ENCODE results near the gene KIF18B. TPM values are rescaled to one million over a fixed set of nuclear protein-coding genes. Genes with fewer than 3 reads are reported as not detected.

The KIF18B gene
- total RNA-seq, 4 donors from 2014 or later = 0.30 to 0.66 TPM; not detected in 2

- Histone ChIP-seq H3K27ac (no peak overlapping the region), H3K36me3 (peaks cover 0 to under 1% (median 0%) of the 10 kb centered on the region in 3 donors), H3K27me3 (no peaks in the 10 kb centered on the region), H3K9me3 (no peaks in the 10 kb centered on the region), H3K4me3 (no peak overlapping the region), H3K4me1 (peaks cover 0 to 38% (median 26%) of the 10 kb centered on the region in 4 donors)
- TF ChIP-seq POLR2A (IDR thresholded peaks at IDR 0.05) = no peak
- no peak for TF ChIP-seq EP300 (IDR thresholded peaks at IDR 0.05)
- TF ChIP-seq, protein P1, sequence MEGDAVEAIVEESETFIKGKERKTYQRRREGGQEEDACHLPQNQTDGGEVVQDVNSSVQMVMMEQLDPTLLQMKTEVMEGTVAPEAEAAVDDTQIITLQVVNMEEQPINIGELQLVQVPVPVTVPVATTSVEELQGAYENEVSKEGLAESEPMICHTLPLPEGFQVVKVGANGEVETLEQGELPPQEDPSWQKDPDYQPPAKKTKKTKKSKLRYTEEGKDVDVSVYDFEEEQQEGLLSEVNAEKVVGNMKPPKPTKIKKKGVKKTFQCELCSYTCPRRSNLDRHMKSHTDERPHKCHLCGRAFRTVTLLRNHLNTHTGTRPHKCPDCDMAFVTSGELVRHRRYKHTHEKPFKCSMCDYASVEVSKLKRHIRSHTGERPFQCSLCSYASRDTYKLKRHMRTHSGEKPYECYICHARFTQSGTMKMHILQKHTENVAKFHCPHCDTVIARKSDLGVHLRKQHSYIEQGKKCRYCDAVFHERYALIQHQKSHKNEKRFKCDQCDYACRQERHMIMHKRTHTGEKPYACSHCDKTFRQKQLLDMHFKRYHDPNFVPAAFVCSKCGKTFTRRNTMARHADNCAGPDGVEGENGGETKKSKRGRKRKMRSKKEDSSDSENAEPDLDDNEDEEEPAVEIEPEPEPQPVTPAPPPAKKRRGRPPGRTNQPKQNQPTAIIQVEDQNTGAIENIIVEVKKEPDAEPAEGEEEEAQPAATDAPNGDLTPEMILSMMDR (IDR thresholded peaks at IDR 0.05) = no peak
- WGBS, 2 donors = 65 to 82% methylated on average over 4 of the region's 4 CpGs
- DNase-seq (ENCODE audit: low spot score in 2 of 2) = no peak
Measured at GRCh38 chr17:44901411-44901921, 46.1 kb downstream of the KIF18B start.

GRCh38 chr17:44900894-44901293, 46.7 kb downstream of the KIF18B start:
- Histone ChIP-seq H3K4me1 (peaks cover 0 to 43% (median 26%) of the 10 kb centered on the region in 4 donors), H3K27me3 (no peaks in the 10 kb centered on the region), H3K36me3 (peaks cover 0 to 6% (median 0%) of the 10 kb centered on the region in 3 donors), H3K27ac (peak overlapping the region in 2 of 4 donors; percentile 96 to 99), H3K4me3 (no peak overlapping the region), H3K9me3 (no peaks in the 10 kb centered on the region)
- no peak for TF ChIP-seq POLR2A (IDR thresholded peaks at IDR 0.05)
- no peak for TF ChIP-seq EP300 (IDR thresholded peaks at IDR 0.05)
- TF ChIP-seq, protein P1 (IDR thresholded peaks at IDR 0.05) = no peak
- WGBS, 2 donors = 20 to 26% methylated on average over 3 of the region's 3 CpGs
- DNase-seq (ENCODE audit: low spot score in 2 of 2) = no peak

GRCh38 chr17:44899074-44899782, 48.3 kb downstream of the KIF18B start, which contains the start of gene EFTUD2:
TSS of gene EFTUD2 (minus strand) at chr17:44899445. CDS start at chr17:44894521, 4,924 bp downstream.
- H3K27ac ChIP-seq = peak within 1 kb of the TSS; percentile 88 to 99 (median 96)
- DNase-seq (ENCODE audit: low spot score in 2 of 2) = peak; percentile 88 to 92
- H3K9me3 ChIP-seq = no peaks in the 10 kb centered on the region
- peaks cover 0 to 48% (median 26%) of the 10 kb centered on the region in 4 donors for H3K4me1 ChIP-seq
- H3K36me3 ChIP-seq = peaks cover 0 to 10% (median 0%) of the 10 kb centered on the region in 3 donors
- 0% methylated on average over 40 to 50 of the region's 54 CpGs for WGBS, 2 donors
- TF ChIP-seq POLR2A (IDR thresholded peaks at IDR 0.05) (no peak), EP300 (IDR thresholded peaks at IDR 0.05) (peak; percentile 89 to 94)
- TF ChIP-seq, protein P1 (IDR thresholded peaks at IDR 0.05) = peak in 2 of 5 experiments; percentile 72 to 75
- peak within 1 kb of the TSS; percentile 72 to 83 (median 78) for H3K4me3 ChIP-seq
- no peaks in the 10 kb centered on the region for H3K27me3 ChIP-seq

DNA sequence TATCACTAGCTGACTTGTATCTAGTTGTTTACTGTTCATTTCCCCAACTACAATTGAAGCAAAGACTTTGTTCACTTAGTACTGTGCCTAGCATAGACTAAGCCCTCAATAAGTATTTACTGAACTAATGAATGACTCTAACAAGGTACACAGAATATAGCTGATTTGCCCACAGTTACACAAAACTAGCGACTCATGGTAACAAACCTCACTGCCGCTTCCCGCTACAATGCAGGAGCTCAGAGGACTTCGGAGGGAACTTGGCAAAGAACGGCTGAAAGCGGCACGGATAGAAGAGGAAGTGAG, 48.9 kb downstream of the KIF18B start:
- H3K4me1 ChIP-seq = peaks cover 0 to 48% (median 26%) of the 10 kb centered on the region in 4 donors
- H3K27me3 ChIP-seq = no peaks in the 10 kb centered on the region
- TF ChIP-seq, protein P1 (IDR thresholded peaks at IDR 0.05) = no peak
- no peak for TF ChIP-seq POLR2A (IDR thresholded peaks at IDR 0.05)
- no peak for TF ChIP-seq EP300 (IDR thresholded peaks at IDR 0.05)
- 0 to 2% methylated on average over 7 of the region's 7 CpGs for WGBS, 2 donors
- DNase-seq (ENCODE audit: low spot score in 2 of 2) = no peak
- no peaks in the 10 kb centered on the region for H3K9me3 ChIP-seq
- H3K4me3 ChIP-seq = peak overlapping the region; percentile 72 to 83 (median 78)
- peak overlapping the region; percentile 88 to 99 (median 96) for H3K27ac ChIP-seq
- peaks cover 0 to 15% (median 0%) of the 10 kb centered on the region in 3 donors for H3K36me3 ChIP-seq

GRCh38 chr17:44894642-44895041, 52.9 kb downstream of the KIF18B start:
- Histone ChIP-seq H3K36me3 (peaks cover 0 to 42% (median 0%) of the 10 kb centered on the region in 3 donors), H3K4me1 (peaks cover 0 to 34% (median 16%) of the 10 kb centered on the region in 4 donors), H3K9me3 (no peaks in the 10 kb centered on the region), H3K27me3 (no peaks in the 10 kb centered on the region), H3K27ac (no peak overlapping the region), H3K4me3 (no peak overlapping the region)
- no peak for DNase-seq (ENCODE audit: low spot score in 2 of 2)
- TF ChIP-seq EP300 (IDR thresholded peaks at IDR 0.05) (no peak), POLR2A (IDR thresholded peaks at IDR 0.05) (no peak)
- TF ChIP-seq, protein P1 (IDR thresholded peaks at IDR 0.05) = no peak
- WGBS, 2 donors = 93 to 95% methylated on average over 4 of the region's 4 CpGs

Data from tibial nerve (tissue), 4 donors.